HG03196 (cell line): ENCODE results near the gene TM7SF2.

Experiments used
- ATAC-seq: cut with Tn5 transposase; IDR thresholded peaks from one replicate; pipeline ENCODE4 v1.9.1; 2021; ENCODE audit not compliant: unreplicated experiment

TM7SF2 gene

GRCh38 chr11:65150509-65151299 is 39.0 kb downstream of the TM7SF2 start:
- ATAC-seq = no peak

GRCh38 chr11:65151331-65151899 is 39.7 kb downstream of the TM7SF2 start:
- no peak for ATAC-seq

GRCh38 chr11:65152122-65152521 is 40.5 kb downstream of the TM7SF2 start:
- no peak for ATAC-seq

GRCh38 chr11:65156256-65156655 is 44.6 kb downstream of the TM7SF2 start:
- no peak for ATAC-seq

GRCh38 chr11:65156926-65157325 is 45.3 kb downstream of the TM7SF2 start:
- ATAC-seq = no peak

- no peak for ATAC-seq
Observed at GRCh38 chr11:65157336-65157735, 45.7 kb downstream of the TM7SF2 start.

- peak; percentile 72 for ATAC-seq
Observed at GRCh38 chr11:65159012-65159411, 47.3 kb downstream of the TM7SF2 start.

GRCh38 chr11:65160643-65161042 is 49.0 kb downstream of the TM7SF2 start:
- ATAC-seq = no peak

- ATAC-seq = no peak
Observed at GRCh38 chr11:65163684-65164083, 52.0 kb downstream of the TM7SF2 start.
